Kidney (tissue), 14 donors: ENCODE measurements around the gene NEU3. TPM values are rescaled to one million over a fixed set of nuclear protein-coding genes. Genes with fewer than 3 reads are reported as not detected.

Experiments used
- DNase-seq, 5 donors: peaks; one replicate each; pipeline ENCODE4 v3.0.0-alpha.2; 2013 to 2020
- FAIRE-seq: peaks from 2 replicates; lab custom pipeline; 2012; peaks lifted over from hg19 to GRCh38; lab: Jason Lieb, UNC
- H3K27ac ChIP-seq, 2 donors: one replicate each; pipeline ENCODE4 v1.7.0; 2013; ENCODE audit warnings: low read depth in 2 of 2, low read length in 2 of 2, inconsistent platforms in 1 of 2
- H3K27me3 ChIP-seq: one replicate; pipeline ENCODE4 v1.7.1; 2013; ENCODE audit warnings: low read length, inconsistent platforms; ENCODE audit not compliant: control insufficient read depth, insufficient read depth
- H3K36me3 ChIP-seq, 3 donors: one replicate each; pipeline versions ENCODE4 v1.7.0 to v1.7.1; 2013; ENCODE audit warnings: low read length in 3 of 3, control low read depth in 1 of 3, inconsistent platforms in 1 of 3; ENCODE audit not compliant: insufficient read depth in 3 of 3, control insufficient read depth in 2 of 3
- H3K4me1 ChIP-seq, 3 donors: one replicate each; pipeline versions ENCODE4 v1.7.0 to v1.7.1; 2013; ENCODE audit warnings: low read length in 3 of 3, inconsistent platforms in 1 of 3, low read depth in 1 of 3; ENCODE audit not compliant: control insufficient read depth in 2 of 3, insufficient read depth in 2 of 3
- H3K4me3 ChIP-seq, 3 donors: one replicate each; pipeline versions ENCODE4 v1.7.0 to v1.8.1; 2013; ENCODE audit warnings: low read length in 3 of 3, control low read depth in 1 of 3, inconsistent platforms in 1 of 3
- H3K9ac ChIP-seq, 3 donors: one replicate each; pipeline versions ENCODE4 v1.7.0 to v1.7.1; 2013; ENCODE audit warnings: low read length in 3 of 3, control low read depth in 1 of 3, inconsistent platforms in 1 of 3
- H3K9me3 ChIP-seq, 3 donors: one replicate each; pipeline versions ENCODE4 v1.7.0 to v1.7.1; 2013; ENCODE audit warnings: low read length in 3 of 3, control low read depth in 1 of 3, inconsistent platforms in 1 of 3; ENCODE audit not compliant: control insufficient read depth in 2 of 3, insufficient read depth in 1 of 3
- intact Hi-C: fragments of 100-400 bp; cut with DNase I; formaldehyde crosslinking; loops from one replicate; pipeline ENCODE4 v1.11.1; 2022
- polyA plus RNA-seq: library from polyadenylated mRNA; stranded (reverse); fragments of 350-450 nt; fragmentation: Illumina TruSeq; extraction: RNeasy Lipid Tissue Mini Kit (QIAGEN cat#74804); gene quantifications from one replicate; pipeline ENCODE4 v1.2.3, GENCODE V29; 2014; ENCODE audit warnings: low read depth, low replicate concordance; ENCODE audit not compliant: insufficient read depth
- total RNA-seq: library from RNA; stranded (reverse); fragmentation: NEBNext Ultra II Directional; extraction: Animal tissue kit (Norgen Biotek cat#: 25700); gene quantifications from one replicate; pipeline ENCODE4 v1.2.1, GENCODE V29; 2021
- TF ChIP-seq, protein P1 (sequence below): IDR thresholded peaks from 3 replicates; pipeline ENCODE4 v1.5.1; 2012; ENCODE audit warnings: mild to moderate bottlenecking, moderate library complexity, borderline replicate concordance; ENCODE audit not compliant: insufficient read depth; ENCODE audit errors: extremely low read depth
- donor health status: control.
- donor health status: control.
- donor health status: control.
- donor health status: control.
- donor health status: control.
- donor health status: DM: yes; HTN: yes; CAD: no.
- donor health status: Normal renal cell carcinoma (clear cell type).

Gene NEU3
- total and polyA plus RNA-seq, 2 donors from 2014 or later, result 2.8 to 13.2 TPM

GRCh38 chr11:74990941-74991340 lies 2.2 kb downstream of the NEU3 start:
- FAIRE-seq, result no peak
- no peaks in the 10 kb centered on the region for H3K27me3 ChIP-seq
- no peak overlapping the region for H3K27ac ChIP-seq
- TF ChIP-seq, protein P1, sequence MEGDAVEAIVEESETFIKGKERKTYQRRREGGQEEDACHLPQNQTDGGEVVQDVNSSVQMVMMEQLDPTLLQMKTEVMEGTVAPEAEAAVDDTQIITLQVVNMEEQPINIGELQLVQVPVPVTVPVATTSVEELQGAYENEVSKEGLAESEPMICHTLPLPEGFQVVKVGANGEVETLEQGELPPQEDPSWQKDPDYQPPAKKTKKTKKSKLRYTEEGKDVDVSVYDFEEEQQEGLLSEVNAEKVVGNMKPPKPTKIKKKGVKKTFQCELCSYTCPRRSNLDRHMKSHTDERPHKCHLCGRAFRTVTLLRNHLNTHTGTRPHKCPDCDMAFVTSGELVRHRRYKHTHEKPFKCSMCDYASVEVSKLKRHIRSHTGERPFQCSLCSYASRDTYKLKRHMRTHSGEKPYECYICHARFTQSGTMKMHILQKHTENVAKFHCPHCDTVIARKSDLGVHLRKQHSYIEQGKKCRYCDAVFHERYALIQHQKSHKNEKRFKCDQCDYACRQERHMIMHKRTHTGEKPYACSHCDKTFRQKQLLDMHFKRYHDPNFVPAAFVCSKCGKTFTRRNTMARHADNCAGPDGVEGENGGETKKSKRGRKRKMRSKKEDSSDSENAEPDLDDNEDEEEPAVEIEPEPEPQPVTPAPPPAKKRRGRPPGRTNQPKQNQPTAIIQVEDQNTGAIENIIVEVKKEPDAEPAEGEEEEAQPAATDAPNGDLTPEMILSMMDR, result no peak
- intact Hi-C loops, result no loop called here
- no peak overlapping the region for H3K9ac ChIP-seq
- peaks cover 0 to 10% (median 4%) of the 10 kb centered on the region in 3 donors for H3K36me3 ChIP-seq
- no peaks in the 10 kb centered on the region for H3K9me3 ChIP-seq
- no peak for DNase-seq
- H3K4me3 ChIP-seq, result no peak overlapping the region
- H3K4me1 ChIP-seq, result peaks cover 0 to 11% (median 2%) of the 10 kb centered on the region in 3 donors

- no peak for FAIRE-seq
Observed at GRCh38 chr11:74992852-74993251, 4.1 kb downstream of the NEU3 start.

DNA sequence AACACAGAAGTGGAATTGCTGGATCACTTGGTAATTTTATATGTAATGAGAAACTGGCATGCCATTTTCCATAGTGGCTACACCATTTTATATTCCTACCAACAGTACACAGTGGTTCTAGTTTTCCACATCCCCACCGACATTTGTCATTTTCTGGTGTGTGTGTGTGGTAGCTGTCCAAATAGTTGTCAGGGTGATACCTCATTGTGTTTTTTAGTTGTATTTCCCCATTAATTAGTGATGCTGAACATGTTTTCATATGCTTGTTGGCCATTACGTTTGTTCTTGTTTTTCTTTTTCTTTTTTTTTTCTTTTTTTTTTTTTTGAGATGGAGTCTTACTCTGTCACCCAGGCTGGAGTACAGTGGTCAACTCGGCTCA lies 12.2 kb downstream of the NEU3 start:
- FAIRE-seq, result no peak

More at GRCh38 chr11:74992852-74993251, 4.1 kb downstream of the NEU3 start:
- Histone ChIP-seq H3K27me3 (no peaks in the 10 kb centered on the region), H3K9ac (no peak overlapping the region), H3K9me3 (no peaks in the 10 kb centered on the region), H3K4me3 (no peak overlapping the region), H3K36me3 (peaks cover 2 to 10% (median 6%) of the 10 kb centered on the region in 3 donors), H3K4me1 (peaks cover 0 to 11% (median 2%) of the 10 kb centered on the region in 3 donors), H3K27ac (no peak overlapping the region)
- intact Hi-C loops, result no loop called here
- TF ChIP-seq, protein P1, result no peak
- no peak for DNase-seq

More for the DNA sequence above, 12.2 kb downstream of the NEU3 start:
- intact Hi-C loops, result no loop called here
- Histone ChIP-seq H3K27ac (no peak overlapping the region), H3K9me3 (no peaks in the 10 kb centered on the region), H3K4me3 (no peak overlapping the region), H3K36me3 (peaks cover 2 to 7% (median 5%) of the 10 kb centered on the region in 3 donors), H3K9ac (no peak overlapping the region), H3K4me1 (no peaks in the 10 kb centered on the region), H3K27me3 (no peaks in the 10 kb centered on the region)
- DNase-seq, result no peak
- TF ChIP-seq, protein P1, result no peak
